ENCODE results near the gene RHCE.
"Not testable (repeated sequence)": the region's sequence is repeated elsewhere in the genome, so short reads cannot be mapped to it uniquely, and the experiment has no call there.

The RHCE gene

DNA sequence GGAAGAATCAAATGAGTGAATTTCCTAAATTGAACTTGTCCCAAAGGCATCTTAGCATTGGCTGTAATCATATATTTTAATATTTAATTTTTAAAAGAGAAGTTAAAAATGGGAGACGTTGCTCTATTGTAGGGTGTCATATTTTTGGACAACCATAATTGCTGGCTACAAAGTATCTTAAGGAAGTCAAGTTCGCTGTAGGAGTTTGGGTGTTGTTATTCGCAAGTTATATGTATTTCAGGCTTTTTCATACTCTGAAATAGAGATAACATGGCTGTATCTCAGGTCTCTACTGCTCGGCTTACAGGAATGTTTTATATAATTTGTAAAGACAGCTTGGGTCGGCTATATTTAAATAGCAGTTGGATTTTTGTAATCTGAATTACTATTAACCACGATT is 81.6 kb downstream of the RHCE start:
- no peak for DNase-seq

- DNase-seq = peak; percentile 71
Measured at GRCh38 chr1:25338188-25338981, 82.2 kb downstream of the RHCE start, which contains the start of gene TMEM50A. Gene TMEM50A (plus strand): TSS chr1:25338334. CDS start chr1:25340487, 2,153 bp downstream.

DNA sequence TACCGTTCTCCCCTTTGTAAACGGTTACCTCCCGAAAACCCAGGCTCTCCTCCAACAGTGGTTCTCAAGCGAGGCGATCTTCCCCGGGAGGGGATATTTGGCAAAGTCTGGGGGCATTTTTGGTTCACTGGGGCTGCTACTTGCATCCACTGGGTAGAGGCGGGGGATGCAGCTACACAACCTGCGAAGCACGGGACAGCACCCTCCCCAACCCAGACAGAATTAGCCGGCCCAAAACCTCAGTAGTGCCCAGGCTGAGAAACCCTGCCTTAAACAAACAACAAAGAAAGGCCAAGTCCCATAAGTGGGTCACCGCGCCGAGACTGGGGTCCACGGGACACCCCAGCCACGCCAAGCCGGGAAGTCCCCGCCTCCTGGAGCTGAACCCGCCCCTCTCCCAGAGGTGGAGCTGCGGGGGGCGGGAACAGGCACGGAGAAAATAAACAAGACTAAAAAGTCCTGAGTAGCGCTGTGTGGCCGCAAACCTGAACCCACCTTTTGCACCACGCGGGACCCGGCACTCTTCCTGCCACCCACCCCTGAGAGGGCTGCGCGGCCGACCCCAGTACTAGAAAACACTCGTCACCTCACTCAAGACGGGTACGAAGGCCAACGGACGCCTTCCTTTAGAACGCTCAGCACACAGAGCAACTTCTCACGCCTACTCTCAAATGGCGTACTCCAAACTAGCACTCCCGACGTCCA is 83.0 kb downstream of the RHCE start:
- not testable (repeated sequence) for DNase-seq

DNA sequence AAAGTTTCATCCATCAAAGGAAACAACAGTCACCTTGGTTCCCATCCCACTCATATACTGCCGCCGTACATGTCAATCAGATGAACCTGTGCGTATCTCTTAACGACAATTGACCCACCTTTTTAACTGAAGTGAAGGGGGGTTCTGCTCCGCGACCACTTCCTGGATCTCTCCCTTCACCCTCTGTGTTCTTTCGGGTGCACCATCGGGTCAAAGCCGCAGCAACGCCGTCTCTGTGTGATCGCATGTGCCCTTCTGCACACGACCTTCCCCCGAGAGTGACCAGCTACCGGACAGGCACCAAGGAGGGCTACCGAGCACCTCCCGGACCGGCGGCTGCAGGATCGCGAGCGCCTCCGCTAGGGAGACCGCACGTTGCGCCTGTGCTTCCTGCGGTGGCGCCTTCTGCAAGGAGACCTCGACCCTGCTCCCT is 83.7 kb downstream of the RHCE start:
- not testable (repeated sequence) for DNase-seq

GRCh38 chr1:25329950-25330349 is 90.7 kb downstream of the RHCE start:
- not testable (repeated sequence) for DNase-seq

- DNase-seq = not testable (repeated sequence)
Measured at GRCh38 chr1:25329336-25329735, 91.3 kb downstream of the RHCE start.

DNA sequence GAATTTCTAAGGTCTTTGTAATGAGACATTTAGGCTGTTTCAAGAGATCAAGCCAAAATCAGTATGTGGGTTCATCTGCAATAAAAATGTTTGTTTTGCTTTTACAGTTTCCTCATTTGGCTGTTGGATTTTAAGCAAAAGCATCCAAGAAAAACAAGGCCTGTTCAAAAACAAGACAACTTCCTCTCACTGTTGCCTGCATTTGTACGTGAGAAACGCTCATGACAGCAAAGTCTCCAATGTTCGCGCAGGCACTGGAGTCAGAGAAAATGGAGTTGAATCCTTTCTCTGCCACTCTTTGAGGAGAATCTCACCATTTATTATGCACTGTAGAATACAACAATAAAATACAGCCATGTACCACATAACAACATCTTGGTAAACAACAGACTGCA is 91.8 kb downstream of the RHCE start:
- DNase-seq = not testable (repeated sequence)

GRCh38 chr1:25327864-25328790 is 92.5 kb downstream of the RHCE start:
- not testable (repeated sequence) for DNase-seq

GRCh38 chr1:25324407-25324806 is 96.2 kb downstream of the RHCE start:
- not testable (repeated sequence) for DNase-seq

DNA sequence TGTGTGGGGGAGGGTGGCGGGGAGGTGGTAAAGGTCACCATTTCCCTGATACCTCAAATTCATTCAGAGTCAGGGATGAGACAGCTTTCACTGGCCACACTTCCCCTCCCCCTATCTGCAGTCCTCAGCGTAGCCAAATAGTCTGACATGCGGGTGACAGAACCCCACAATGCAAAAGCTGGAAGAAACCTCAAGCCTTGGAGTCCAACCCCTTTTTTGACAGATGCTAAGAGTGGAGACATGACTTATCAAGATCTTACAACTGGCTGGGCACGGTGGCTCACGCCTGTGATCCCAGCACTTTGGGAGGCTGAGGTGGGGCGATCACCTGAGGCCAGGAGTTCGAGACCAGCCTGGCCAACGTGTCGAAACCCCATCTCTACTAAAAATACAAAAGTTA is 98.5 kb downstream of the RHCE start:
- DNase-seq = not testable (repeated sequence)

- DNase-seq = not testable (repeated sequence)
Measured at GRCh38 chr1:25320314-25320938, 100.2 kb downstream of the RHCE start.

- not testable (repeated sequence) for DNase-seq
Measured at GRCh38 chr1:25312806-25313470, 107.7 kb downstream of the RHCE start.
